Renal cortical epithelial cell (primary cell): Measurements from ENCODE around the gene VPS35L. TPM values are rescaled to one million over a fixed set of nuclear protein-coding genes. Genes with fewer than 3 reads are reported as not detected.

ENCODE experiments used
- DNase-seq: peaks from one replicate; pipeline ENCODE4 v3.0.0-alpha.2; 2011; ENCODE audit warnings: low read depth
- total RNA-seq: library from RNA; depleted of rRNA; stranded (reverse); fragments of >200 nt; gene quantifications from 2 replicates; pipeline ENCODE4 v1.2.3, GENCODE V29; 2014

The VPS35L gene
- total RNA-seq, 1 donor from 2014 or later = 49.0 TPM

DNA sequence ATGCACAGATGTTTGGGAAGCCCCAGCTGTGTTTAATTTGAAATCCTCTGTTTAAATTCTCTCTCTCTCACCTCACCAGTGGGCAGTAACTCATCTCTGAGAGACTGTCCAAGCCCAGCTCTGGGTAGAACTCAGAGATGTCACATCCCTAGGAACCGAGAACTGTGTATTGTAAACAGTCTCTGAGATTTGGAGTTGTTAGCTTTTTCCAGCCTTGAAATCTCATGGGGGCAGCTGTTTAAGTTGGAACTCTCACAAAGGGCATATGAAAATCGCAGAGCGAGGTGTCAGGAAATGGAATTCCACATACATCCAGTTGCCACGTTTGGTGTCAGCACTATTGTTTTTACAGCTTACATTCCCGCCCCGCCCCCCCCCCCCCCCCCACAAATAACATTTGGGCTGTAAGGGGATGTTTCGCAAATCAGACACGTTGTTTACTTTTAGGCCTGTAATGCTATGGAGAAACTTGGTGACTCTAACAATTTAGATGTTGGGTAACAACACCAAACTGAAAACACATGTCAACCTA lies 34.3 kb downstream of the VPS35L start:
- DNase-seq = no peak

DNA sequence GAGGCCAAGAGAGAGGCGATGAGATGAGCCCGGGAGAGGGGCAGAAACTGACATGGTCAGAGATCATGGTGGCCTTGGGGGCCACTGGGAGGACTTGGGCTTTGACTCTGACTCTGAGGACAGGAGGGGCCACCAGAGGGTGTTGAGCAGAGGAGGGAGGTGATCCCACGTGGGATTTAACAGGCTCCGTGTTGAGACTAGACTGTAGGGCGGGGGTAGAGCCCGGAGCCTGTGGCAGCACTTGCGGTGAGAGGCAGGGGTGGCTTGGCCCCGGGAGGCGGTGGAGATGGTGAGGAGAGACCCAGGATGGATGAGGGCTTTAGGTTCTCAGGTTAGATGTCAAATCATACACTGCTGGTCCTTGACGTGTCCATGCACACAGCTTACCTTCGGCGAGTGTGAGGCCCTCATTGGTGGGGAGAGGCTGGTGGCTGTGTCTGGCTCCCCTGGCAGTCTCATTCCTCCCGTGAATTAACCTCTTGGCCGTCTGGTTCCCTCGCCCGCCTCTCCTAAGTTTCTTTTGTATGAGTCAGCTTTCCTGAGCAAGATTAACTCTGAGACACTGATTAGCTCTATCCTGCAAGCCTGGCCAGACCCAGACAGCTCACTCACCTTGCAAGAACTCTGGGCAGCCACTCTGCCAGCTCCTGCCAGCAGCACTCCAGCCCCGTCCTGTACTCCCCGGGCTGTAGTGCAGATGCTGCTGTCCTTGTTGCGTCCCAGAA lies 39.7 kb downstream of the VPS35L start:
- peak; percentile 94 for DNase-seq

DNA sequence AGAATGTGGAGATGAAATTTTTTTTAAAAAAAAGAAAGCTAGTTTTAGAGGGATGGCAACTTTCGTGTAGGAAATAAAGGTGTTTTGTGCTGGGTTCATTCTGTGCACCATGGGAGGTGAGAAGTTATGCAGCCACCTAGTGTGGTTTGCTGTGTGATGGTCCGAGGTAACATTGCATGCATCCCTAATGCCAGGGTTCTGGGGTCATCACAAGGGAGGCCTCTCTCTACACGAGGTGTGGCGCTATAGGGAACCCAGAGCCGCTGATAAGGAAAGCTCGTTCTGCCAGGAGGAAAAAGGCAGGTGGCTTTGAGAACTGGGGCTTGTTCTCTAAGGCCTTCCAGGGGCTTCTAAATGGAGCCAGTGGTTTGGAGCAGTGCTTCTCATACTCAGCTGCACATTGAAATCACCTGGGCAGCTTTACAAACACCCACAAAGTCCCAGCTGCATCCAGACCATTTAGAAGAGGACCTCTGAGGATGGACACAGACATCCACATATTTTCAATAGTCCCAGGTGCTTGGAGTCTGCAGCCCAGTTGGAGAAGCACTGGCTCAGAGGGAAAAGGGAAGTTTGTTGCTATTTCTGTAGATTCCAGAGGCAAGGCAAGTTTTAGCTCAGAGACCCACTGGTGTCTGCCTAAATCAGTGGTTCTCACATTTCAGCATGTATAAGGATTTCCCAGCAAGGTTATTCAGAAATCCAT lies 43.5 kb downstream of the VPS35L start:
- DNase-seq = no peak

DNA sequence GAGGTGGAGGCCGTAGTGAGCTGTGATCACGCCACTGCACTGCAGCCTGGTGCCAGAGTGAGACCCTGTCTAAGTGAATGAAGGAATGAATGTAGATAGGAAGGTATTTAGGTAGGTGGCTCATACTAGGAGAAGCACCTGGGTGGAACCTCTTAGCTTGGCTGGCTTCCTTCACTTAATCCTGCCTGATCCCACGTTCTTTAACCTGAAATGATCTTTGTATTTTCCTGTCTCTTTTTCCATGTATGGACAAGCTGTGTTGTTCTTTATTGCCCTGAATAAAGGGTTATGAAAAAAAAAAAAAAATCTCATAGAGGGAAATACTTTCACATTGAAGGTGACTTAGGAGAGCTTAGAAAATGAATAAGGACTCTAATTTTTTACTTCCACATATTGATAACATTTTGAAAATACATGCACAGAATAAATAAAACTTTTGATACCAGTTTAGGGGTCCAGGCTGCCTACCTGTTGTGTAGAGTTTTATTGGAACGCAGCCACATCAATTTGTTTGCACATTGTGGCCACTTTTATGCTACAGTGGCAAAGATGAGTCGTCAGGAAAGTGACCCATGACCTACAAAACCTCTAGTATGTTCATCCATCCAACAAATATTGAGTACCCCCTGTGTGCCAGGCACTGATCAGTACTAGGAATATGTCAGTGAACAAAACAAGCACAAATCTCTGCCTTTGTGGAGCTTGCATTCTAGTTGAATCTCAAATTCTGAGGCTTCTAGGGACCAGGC lies 44.6 kb downstream of the VPS35L start:
- no peak for DNase-seq

DNA sequence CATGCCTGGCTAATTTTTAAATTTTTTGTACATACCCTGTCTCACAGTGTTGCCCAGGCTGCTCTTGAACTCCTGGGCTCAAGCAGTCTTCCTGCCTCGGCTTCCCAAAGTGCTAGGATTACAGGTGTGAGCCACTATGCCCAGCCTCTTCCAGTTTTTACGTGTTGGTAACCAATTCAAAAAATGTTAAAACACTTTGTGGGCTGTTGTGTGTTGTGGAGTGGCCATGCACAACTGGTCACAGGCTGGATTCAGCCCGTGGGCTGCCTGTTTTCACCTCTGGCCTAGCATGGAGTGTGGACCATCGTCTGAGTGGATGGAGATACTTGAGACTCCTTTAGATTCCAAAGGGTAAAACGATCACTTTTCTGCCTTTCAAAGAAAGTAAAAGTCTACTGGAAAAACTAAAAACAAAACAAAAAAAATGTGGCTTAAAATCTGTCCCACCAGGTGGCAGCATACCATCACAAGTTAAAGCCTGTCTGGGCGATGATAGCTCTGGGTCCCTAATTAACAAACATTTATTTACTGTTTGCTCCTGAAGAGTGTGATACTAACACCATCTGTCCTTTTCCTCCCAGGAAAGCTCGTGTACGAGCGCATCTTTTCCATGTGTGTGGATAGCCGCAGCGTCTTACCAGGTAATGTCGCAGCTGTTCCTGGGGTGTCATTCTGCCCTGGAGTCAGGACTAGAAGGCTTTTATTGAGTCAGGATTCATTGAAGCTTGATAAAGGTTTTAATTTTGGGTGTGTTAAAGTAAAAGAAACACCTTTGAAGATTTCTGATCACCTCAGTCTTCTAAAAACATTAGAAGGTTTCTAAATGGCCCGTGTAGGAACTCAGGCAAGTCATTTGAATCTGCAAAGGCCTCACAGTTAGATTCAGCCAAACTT lies 45.8 kb downstream of the VPS35L start:
- peak; percentile 41 for DNase-seq

DNA sequence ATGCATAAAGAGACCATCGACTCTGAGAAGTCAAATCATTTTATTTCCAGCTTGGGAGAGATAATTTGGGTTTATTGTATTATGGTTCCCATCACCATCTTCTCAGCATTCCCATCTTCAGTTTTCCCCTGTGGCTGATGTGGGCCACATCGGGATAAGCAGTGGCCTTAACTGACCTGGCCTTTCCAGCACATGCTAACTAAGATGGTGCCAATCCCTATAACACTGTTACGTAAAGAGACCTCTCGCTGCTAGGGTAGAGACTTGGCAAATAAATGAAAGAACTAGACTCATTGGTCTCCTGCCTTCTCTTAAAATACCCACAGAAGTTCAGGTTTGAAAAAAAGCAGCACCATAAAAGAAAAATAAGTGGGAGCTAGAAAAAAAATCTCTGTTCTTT lies 49.4 kb downstream of the VPS35L start:
- DNase-seq = no peak

DNA sequence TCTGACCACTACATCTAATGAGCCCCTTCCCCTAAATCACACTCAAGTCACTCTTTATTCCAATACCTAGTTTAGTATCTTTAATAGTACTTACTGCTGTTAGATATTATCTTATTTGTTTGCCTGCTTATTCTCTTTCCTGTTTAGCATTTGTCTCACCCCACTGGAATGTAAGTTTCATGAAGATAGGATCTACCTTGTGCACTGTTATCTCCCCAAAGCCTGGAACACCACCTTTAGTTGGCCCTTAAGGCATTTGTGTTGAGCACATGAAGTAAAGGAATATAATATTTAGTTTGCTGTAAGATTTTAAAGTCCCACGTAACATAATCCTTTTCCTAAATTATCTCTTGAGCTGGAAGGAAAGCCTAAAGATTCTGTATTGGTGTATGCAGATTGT lies 50.2 kb downstream of the VPS35L start:
- peak; percentile 16 for DNase-seq

DNA sequence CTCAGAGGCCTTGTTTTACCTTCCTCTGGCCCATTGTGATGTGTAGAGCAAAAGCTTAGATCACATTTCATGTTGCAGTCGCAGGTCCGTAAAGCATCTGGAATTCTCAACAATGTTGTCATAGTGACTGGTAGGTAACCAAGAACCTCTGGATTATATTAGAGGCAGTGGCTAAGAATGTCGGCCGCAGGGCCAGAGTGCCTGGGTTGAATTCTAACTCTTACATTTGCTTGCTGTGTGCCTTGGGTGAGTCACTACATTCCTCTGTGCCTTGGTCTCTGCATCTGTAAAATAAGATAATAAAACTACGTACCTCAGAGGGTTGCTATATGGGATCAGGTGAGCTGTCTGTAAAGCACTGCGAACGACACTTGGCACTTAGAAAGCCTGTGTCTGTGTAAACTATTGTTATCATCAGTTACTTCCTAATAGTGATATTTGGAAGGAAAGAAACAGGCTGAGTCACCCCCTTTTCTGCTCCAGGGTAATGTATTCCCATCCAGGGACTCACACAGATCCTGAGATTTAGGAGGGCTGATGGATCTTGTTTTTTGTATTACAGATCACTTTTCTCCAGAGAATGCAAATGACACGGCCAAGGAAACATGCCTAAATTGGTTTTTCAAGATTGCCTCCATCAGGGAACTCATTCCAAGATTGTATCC lies 52.2 kb downstream of the VPS35L start:
- peak; percentile 33 for DNase-seq

DNA sequence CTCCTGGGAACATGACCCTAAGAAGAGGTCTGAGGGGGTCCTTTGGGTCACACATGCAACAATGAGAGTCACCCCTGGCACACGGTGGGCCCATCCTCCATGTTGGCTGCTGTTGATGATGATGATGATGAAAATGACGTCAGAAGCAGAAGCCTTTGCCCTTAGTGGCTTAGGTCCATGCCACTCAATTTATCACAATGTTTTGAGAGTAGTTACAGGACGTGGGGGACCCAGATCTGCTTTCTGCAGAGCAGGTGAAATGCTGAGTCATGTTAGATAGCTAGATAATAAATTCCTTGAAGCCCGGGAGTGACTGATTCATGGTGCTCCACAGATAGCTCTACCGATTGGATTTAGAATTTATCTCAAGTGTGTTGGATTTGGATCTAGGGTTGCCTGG lies 53.9 kb downstream of the VPS35L start:
- no peak for DNase-seq

DNA sequence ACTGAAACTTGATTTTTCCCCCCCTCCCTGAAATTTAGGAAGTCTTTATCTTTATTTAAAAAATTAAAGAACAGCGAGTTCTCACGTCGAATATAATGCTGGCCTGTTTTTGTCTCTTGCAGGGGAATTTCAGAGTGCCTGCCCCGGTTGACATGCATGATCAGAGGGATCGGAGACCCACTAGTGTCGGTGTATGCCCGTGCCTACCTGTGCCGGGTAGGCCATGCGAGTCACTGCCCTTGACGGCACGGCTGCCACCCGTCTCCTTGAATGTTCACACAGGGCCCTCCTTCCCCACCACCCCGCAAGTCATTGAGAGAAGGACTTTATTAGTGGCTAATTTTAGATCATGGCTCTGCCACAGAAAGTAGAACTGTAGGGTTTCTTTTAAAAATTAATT lies 54.7 kb downstream of the VPS35L start:
- DNase-seq = no peak

DNA sequence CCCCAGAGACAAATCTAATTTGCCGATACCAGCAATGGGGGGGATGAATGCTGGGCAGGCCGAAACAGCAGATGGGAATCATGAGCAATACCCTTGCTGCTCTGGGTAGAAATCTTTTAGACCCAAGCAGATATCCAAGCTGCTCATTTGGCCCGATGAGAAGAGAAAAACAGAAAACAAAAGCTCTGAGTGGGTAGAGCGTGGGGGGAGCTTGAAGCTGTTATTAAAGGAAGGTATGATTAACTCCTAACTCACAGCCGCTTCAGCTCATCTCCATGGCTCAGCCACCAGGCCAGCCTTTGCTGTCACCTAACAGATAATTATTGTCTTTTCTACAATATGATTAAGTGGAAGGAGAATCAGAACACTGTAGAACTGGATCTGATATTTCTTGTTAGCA lies 58.3 kb downstream of the VPS35L start:
- no peak for DNase-seq

DNA sequence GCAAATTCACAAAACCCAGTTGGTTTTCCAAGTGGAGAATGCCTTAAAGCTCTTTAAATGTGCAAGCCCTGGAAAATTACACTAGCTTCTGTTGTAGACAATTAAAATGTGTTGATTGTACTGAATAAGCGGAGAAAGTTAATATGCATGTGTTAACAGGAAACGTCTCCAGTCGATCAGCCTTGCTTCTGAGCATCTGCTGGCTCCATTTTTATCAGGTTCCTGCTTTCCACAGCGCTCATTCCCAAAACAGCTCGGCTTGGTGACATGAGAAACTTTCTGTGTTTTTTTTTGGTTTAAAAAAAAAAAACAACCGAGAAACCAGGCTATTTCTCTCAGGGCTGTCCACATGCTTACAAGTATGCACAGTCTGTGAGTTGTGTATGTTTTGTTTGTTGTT lies 60.7 kb downstream of the VPS35L start:
- no peak for DNase-seq

DNA sequence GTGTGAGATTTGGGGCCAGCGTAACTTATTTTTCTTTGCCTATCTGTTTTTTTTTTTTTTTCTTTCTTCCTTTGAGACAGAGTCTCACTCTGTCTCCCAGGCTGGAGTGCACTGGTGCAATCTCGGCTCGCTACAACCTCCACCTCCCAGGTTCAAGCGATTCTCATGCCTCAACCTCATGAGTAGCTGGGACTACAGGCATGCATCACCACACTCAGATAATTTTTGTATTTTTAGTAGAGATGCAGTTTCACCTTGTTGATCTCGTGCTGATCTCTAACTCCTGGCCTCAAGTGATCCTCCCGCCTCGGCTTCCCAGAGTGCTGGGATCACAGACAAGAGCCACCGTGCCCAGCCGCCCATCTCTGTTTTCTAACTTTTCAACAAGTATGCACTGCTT lies 63.4 kb downstream of the VPS35L start:
- no peak for DNase-seq

DNA sequence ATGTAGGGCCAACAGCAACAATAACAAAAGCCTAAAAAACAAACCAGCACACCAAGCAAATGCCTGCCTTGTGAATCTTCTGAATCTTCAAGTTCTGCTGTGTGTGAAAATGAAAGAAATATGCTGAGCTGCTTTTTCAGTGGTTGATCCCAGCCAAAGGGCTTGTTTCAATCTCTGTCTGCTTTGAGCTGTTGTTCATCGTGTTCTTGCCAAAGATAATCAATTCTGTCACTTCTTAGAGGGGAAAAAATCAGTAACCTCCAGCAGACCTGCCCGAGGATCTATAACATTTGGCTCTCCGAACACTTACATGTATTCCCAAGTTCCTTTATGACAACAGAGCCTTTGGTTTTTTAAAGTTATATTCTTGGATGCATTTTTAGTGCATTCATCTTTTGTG lies 65.9 kb downstream of the VPS35L start:
- DNase-seq = no peak

DNA sequence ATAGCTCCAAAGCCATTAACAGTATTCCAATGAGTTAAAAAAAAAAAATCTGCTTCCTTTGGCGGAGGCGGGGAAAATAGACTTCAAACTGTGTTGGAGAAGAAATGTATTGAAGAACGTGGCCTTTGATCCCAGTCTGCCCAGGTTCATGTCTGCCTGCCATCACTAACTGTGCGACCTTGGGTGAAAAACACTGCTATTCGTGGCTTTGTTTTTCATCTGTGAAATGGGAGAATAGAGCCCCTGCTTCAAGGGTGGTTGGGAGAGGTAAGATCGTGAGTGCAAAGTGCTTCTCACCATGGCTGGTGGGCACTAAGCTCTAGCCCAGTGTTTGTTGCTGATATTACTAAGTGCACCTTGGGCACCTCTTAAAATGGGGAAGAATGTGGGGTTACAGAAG lies 69.5 kb downstream of the VPS35L start:
- no peak for DNase-seq

DNA sequence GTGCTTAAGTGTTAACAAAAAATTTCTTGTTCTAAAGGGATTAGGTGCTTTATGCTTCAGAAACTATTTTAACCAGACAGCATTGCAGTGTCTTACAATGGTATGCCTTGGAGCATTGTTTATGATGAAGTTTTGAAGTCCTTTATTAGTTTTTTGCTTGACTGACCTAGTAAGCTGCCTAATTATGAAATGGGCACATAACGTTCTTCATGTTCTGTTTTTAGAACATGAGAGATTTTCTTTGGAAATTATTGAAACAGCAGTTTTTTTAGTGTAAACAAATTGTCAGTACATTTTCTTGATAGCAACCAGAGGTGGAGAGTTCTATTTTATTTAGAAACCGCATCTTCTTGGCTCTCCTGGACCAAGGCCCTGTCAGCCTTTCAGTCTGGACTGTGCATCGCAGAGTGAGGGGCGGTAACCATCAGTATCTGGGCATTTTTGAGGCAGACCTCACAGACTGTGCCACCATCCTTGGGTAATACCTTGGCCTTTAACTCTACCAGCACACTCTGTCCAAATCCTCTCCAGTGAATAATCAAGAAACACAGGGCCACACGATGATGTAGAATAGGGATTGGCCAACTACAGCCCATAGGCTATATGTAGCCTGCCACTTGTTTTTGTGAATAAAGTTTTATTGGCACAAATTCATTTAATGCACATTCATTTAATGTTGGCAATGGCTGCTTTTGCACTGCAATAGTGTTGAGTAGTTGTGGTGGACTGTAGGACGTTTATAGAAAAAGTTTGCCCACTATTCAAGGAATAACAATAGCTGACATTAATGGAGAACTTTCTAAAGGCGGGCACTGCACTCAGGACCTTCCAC lies 81.1 kb downstream of the VPS35L start:
- DNase-seq = no peak

DNA sequence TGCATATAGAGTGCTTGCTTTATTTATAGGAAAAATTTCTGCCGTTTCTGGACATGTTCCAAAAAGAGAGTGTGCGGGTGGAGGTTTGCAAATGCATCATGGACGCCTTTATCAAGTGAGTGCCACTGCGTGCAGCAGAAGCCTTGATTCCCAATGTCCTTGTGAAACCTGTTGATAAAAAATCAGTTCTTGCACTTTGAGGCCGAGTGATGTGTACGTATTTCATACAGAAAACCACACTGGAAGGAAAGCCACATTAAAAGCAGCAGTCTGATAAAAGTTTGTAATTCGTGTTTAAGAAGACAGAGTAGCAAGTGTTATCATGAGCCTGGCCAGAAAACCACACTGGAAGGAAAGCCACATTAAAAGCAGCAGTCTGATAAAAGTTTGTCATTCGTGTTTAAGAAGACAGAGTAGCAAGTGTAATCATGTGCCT lies 84.5 kb downstream of the VPS35L start:
- DNase-seq = no peak

DNA sequence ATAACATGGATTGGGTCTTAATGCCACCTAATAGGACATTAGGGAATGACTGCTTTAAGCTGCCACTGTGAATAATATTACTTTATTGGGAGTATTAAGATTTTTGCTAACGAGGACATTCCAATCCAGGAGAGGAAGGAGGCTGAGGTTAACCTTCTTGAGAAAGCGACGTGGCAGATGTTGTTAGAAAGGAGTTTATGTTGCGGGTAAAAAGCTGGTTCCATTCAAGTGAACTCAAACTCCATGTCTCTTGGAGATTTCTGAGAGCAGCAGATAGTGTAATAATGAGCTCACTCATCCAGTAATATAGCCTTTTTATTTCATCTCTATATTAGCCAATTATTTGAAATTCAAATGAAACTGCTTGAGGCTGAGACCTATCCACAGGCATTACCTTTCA lies 87.0 kb downstream of the VPS35L start:
- no peak for DNase-seq

DNA sequence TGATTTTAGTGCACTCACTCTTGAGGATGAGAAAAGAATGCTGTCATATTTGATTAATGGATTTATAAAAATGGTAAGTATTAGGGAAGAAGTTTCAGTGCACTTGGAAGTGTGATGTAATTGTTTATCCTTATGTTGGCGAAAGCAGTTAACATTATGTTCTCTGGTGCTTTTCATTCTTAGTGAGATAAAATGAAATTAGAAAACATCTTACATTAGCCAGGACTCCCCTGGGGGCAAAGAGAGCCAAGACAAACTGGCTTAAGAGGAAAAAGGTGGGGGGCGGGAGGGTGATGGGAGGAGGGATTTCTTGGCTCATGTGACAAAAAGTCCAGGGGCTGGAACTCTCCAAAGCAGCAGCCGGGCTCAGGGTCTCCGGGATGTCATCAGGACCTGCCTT lies 89.4 kb downstream of the VPS35L start:
- no peak for DNase-seq

DNA sequence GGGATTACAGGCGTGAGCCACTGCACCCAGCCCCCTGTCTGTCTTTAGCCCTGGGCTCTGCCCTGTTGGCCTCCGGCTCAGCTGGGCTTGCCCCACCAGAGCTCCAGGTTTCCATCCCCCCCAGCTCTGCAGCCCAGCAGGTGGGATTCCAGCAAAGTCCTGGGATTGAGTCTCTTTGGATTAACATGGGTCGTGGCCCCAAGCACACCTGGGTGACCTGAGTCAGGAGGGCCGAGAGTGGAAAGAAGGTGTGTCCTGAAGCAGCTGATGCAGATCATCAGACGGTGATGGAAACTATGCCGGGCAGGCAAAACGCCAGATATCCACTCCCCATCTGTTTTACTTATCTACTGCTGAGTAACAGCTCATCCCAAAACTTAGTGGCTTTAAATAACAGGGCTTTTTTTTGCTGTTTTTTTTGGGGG lies 90.1 kb downstream of the VPS35L start:
- DNase-seq = no peak
